ENCODE data around the gene OR52E1.

OR52E1 gene

DNA sequence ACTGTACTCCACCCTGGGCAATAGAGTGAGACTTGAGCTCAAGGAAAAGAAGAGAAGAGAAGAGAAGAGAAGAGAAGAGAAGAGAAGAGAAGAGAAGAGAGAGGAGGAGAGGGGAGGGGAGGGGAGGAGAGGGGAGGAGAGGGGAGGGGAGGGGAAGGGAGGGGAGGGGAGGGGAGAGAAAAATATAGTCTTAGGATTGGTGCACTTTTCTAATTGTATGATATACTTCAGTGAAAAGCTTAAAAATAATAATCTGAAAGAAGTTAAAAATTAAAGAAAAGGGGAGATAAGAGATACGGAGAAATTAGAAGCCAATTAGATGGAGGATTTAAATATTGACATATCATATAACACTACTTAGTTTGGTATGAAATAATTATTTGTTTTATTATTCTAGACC, 49.5 kb downstream of the OR52E1 start:
- no peak for DNase-seq

All from cerebellar nuclear complex (tissue), 1 donor.